HG03095 (cell line): Measurements from ENCODE around the gene ATG7.
"Not testable (repeated sequence)": the region's sequence is repeated elsewhere in the genome, so short reads cannot be mapped to it uniquely, and the experiment has no call there.

Experiments
- ATAC-seq: cut with Tn5 transposase; IDR thresholded peaks from one replicate; pipeline ENCODE4 v1.9.1; 2021; ENCODE audit warnings: moderate library complexity; ENCODE audit not compliant: unreplicated experiment

Gene ATG7

DNA sequence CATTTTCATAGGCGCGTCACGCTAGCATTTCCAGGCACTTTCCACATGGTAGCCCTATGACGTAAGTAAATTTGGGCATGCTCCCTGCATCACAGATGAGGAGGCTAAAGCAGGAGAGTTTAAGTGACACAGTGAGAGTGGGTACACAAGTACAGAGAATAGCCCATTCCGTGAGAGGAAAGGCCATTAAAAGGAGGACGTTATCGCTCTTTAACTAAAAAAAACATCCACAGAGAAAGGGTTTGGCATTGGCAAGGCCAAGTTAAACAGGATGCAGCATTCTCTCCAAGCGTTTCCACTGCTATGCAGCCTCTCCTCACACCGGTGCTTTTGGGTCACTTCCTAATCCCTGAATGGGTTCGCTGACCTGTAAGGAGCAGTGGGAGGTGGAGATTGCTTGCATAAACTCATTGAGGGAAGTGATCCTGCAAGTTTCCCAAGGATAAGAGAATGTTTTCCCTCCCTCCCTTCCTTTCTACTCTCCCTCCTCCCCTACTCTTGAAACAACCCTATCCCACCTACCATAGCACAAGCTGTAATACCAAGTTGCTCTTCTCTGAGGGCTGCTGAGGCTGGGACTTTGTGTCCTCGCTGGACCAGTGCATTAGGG lies 223.9 kb downstream of the ATG7 start:
- ATAC-seq: no peak

DNA sequence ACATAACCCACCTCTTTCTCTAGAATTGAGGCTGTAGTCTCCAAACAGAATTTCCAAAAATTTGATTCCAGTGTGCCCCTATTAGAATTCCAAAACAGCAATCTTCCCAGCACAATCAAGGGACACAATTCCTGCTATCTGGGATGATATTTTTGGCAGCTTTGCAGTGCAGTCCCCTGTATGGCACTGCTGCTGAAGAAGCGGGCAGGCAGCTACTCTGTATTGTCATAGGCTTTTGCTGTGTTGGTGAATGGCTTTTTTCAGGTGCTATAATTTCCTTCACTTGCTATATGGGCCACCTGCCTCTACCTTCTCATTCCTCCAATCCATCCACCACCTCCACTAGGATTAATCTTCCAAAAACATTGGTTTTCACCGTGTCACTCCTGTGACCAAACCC lies 226.0 kb downstream of the ATG7 start:
- ATAC-seq: no peak

- no peak for ATAC-seq
Observed at GRCh38 chr3:11498646-11499045, 226.4 kb downstream of the ATG7 start.

- ATAC-seq: no peak
Observed at GRCh38 chr3:11499144-11499543, 226.9 kb downstream of the ATG7 start.

DNA sequence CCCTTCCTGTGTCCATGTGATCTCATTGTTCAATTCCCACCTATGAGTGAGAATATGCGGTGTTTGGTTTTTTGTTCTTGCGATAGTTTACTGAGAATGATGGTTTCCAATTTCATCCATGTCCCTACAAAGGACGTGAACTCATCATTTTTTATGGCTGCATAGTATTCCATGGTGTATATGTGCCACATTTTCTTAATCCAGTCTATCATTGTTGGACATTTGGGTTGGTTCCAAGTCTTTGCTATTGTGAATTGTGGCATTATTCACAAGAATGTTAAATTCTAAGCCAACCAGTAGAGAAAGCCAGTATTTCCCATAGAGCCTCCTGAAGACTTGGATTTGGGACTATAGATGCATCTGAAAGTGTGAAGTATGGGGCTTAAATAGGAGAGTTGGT lies 230.2 kb downstream of the ATG7 start:
- ATAC-seq: not testable (repeated sequence)

- ATAC-seq: no peak
Observed at GRCh38 chr3:11507719-11508118, 235.5 kb downstream of the ATG7 start.

- ATAC-seq: no peak
Observed at GRCh38 chr3:11508346-11509172, 236.4 kb downstream of the ATG7 start.

DNA sequence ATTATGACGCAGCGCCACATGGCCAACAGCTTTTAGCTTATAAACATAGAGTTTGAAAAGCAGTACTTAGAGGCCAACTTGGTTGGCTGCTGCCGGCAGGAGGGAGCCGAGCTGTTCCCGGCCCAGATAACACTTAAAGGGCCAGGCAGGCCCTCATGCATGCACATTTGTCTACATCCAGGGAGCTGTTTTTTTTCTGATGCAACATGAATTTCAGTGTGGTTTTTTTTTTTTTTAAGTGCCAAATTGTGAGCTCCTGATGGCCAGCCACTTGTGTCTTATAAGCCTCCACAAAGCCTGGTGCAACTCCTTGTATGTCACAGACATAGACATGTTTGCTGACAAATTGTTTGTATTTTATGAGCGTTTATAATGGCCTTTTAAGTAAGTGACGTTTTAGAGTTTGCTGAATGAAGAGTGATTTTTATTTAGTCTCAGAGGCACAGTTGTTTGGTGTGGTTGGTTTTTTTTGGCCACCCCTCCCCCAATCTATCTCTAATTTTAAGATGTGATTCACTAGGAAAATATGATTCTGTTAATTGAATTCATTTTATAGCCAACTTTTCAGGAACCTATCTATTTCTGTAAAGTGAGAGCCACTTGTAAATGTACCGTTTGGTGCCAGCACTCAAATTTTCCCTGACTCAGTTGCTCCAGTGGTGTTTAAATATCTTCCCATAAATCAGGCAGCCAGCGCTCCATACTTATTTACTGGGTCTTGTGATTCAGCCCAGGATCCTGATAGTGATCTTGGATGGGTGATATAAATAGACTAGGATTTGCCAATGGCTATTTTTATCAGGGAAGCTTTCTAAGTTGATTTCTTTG lies 237.2 kb downstream of the ATG7 start:
- no peak for ATAC-seq

DNA sequence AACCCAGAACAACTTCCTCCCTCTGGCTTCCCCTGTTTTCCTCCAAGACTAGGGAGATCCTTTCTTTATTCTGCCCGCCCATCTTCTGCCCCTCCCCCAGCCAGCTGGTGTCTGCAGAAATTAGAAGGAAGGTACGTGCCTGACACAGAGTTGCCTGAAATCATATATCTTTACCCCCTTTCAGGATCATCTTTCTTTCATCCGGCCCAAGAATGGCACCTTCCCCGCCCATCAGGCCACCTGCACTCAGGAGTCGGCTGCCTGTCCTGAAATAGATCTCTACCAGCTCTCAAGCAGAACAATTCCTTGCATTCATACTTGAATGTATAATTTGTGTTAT lies 237.8 kb downstream of the ATG7 start:
- ATAC-seq: no peak

- ATAC-seq: no peak
Observed at GRCh38 chr3:11510356-11510755, 238.2 kb downstream of the ATG7 start.

- not testable (repeated sequence) for ATAC-seq
Observed at GRCh38 chr3:11511606-11512005, 239.4 kb downstream of the ATG7 start.

DNA sequence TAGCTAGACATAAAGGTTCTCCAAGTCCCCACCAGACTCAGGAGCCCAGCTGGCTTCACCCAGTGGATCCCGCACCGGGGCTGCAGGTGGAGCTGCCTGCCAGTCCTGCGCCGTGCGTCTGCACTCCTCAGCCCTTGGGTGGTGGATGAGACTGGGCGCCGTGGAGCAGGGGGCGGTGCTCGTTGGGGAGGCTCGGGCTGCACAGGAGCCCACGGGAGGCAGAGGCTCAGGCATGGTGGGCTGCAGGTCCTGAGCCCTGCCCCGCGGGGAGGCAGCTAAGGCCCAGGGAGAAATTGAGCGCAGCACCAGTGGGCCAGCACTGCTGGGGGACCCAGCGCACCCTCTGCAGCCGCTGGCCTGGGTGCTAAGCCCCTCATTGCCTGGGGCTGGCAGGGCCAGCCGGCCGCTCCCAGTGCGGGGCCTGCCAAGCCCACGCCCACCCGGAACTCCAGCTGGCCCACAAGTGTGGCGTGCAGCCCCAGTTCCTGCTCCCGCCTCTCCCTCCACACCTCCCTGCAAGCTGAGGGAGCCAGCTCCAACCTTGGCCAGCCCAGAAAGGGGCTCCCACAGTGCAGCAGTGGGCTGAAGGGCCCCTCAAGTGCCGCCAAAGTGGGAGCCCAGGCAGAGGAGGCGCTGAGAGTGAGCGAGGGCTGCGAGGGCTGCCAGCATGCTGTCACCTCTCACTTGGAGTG lies 241.1 kb downstream of the ATG7 start:
- ATAC-seq: not testable (repeated sequence)

- no peak for ATAC-seq
Observed at GRCh38 chr3:11513817-11514135, 241.6 kb downstream of the ATG7 start.

- no peak for ATAC-seq
Observed at GRCh38 chr3:11514191-11514821, 242.1 kb downstream of the ATG7 start.

DNA sequence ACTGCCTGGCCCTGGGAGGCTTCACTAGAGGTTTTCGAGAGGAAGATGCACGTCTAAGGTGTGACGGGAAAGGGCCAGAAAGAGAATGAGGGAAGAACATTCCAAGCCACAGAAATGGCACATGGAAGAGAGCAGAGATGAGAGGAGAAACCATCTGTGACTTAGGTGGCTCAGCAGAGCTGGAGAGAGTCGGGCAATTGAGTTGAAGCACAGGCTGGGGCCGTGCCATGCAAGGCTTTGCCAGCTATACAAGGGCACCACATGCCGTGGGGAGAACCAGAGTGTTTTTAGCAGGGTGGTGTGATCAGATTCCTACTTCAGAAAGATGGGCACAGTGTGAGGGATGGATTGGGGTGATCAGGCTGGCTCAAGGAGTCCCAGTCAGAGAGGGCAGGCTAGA lies 245.4 kb downstream of the ATG7 start:
- ATAC-seq: no peak

- no peak for ATAC-seq
Observed at GRCh38 chr3:11521167-11521566, 249.0 kb downstream of the ATG7 start.

- ATAC-seq: no peak
Observed at GRCh38 chr3:11522398-11522715, 250.2 kb downstream of the ATG7 start.

DNA sequence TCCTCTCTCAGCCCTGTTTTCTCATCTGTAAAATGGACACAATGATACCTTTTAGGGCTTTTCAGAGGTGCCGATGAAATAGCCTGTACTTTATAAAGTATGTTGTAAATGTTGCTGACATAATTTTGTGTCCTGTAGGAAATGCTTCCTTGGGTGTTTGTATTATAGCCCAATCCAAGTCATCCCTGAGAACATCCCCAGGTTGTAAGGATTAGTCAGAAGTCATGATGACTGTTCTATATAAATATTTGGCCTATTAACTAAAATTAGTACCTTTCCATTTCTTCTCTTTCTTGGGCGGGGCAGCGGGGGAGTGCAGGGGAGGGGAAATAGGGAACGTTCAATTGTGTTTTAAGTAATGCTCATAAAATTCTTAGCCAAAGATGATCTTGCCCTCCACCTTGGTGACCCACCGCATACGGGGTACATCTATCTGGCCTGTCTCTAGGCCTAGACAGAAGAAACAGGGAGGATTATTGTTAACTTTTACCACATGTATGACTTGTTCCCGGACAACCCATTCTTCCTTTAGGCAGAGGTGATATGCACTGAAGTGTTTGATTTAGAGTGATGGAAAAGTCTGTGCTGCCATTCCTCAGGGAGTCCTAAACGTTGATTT lies 250.9 kb downstream of the ATG7 start:
- no peak for ATAC-seq

DNA sequence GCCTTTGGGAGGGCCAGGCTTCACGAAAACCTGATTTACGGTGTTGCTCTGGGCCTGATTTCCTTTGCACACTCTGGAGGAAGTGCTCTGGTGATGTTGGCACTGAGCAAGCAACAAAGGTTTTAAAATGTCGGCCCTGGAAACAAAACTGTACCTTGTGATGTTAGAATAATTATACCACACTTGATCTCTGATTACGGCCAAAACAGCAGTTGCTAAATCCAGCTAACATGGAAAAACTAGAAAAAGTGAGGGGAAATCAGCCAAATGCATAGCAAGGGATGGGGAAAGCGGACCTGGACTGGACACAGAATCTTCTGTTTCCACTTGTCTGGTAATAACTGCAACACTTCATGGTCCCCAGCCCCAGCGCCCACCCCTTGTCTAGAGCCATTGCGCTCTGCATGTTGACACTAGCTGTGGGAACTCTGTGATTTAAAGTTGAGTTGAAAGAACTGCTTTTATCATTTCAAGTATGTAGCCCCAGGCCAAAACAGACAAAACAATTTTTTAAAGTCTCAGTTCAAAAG lies 251.4 kb downstream of the ATG7 start:
- no peak for ATAC-seq

GRCh38 chr3:11526121-11526520 lies 253.9 kb downstream of the ATG7 start:
- not testable (repeated sequence) for ATAC-seq
